GM18520 (cell line): ENCODE data around the gene ADGRL4.
"Not testable (repeated sequence)": the region's sequence is repeated elsewhere in the genome, so short reads cannot be mapped to it uniquely, and the experiment has no call there.

Experiments used
- ATAC-seq: cut with Tn5 transposase; IDR thresholded peaks from one replicate; pipeline ENCODE4 v1.9.1; 2021; ENCODE audit not compliant: unreplicated experiment

Gene ADGRL4

GRCh38 chr1:78919150-78919549 lies 87.4 kb downstream of the ADGRL4 start:
- no peak for ATAC-seq

GRCh38 chr1:78918157-78918556 lies 88.4 kb downstream of the ADGRL4 start:
- ATAC-seq: no peak

GRCh38 chr1:78916986-78917385 lies 89.5 kb downstream of the ADGRL4 start:
- ATAC-seq: no peak

- ATAC-seq: no peak
Measured at GRCh38 chr1:78913950-78914349, 92.6 kb downstream of the ADGRL4 start.

GRCh38 chr1:78911956-78912880 lies 94.3 kb downstream of the ADGRL4 start:
- no peak for ATAC-seq

GRCh38 chr1:78902641-78903040 lies 103.9 kb downstream of the ADGRL4 start:
- no peak for ATAC-seq

- no peak for ATAC-seq
Measured at GRCh38 chr1:78894811-78895210, 111.7 kb downstream of the ADGRL4 start.

- no peak for ATAC-seq
Measured at GRCh38 chr1:78892260-78892840, 114.2 kb downstream of the ADGRL4 start.

- no peak for ATAC-seq
Measured at GRCh38 chr1:78887458-78887857, 119.1 kb downstream of the ADGRL4 start.

- ATAC-seq: peak; percentile 52
Measured at GRCh38 chr1:78884685-78885452, 121.7 kb downstream of the ADGRL4 start.

GRCh38 chr1:78880223-78880622 lies 126.3 kb downstream of the ADGRL4 start:
- ATAC-seq: no peak

GRCh38 chr1:78875986-78876385 lies 130.5 kb downstream of the ADGRL4 start:
- ATAC-seq: not testable (repeated sequence)

GRCh38 chr1:78872801-78873200 lies 133.7 kb downstream of the ADGRL4 start:
- ATAC-seq: not testable (repeated sequence)

- ATAC-seq: no peak
Measured at GRCh38 chr1:78871249-78871648, 135.3 kb downstream of the ADGRL4 start.

GRCh38 chr1:78869136-78869535 lies 137.4 kb downstream of the ADGRL4 start:
- no peak for ATAC-seq

- no peak for ATAC-seq
Measured at GRCh38 chr1:78864175-78864574, 142.4 kb downstream of the ADGRL4 start.

GRCh38 chr1:78856096-78856495 lies 150.4 kb downstream of the ADGRL4 start:
- ATAC-seq: no peak

- peak; percentile 88 for ATAC-seq
Measured at GRCh38 chr1:78855258-78855657, 151.3 kb downstream of the ADGRL4 start.

- no peak for ATAC-seq
Measured at GRCh38 chr1:78854556-78854955, 152.0 kb downstream of the ADGRL4 start.

- no peak for ATAC-seq
Measured at GRCh38 chr1:78843546-78843945, 163.0 kb downstream of the ADGRL4 start.

GRCh38 chr1:78843111-78843510 lies 163.4 kb downstream of the ADGRL4 start:
- no peak for ATAC-seq
